IPS-20b (cell line): ENCODE measurements around the gene HPCAL1.

ENCODE experiments used
- H3K27ac ChIP-seq: one replicate; pipeline ENCODE4 v1.5.1; 2013; ENCODE audit warnings: low read length
- H3K27me3 ChIP-seq: 2 replicates; pipeline ENCODE4 v1.6.1; 2013; ENCODE audit warnings: mild to moderate bottlenecking, low read length, inconsistent platforms; ENCODE audit not compliant: insufficient read depth
- H3K36me3 ChIP-seq: 2 replicates; pipeline ENCODE4 v1.6.1; 2013; ENCODE audit warnings: low read depth, mild to moderate bottlenecking, inconsistent platforms, low read length, moderate library complexity; ENCODE audit not compliant: insufficient read depth
- H3K4me1 ChIP-seq: 2 replicates; pipeline ENCODE4 v1.6.1; 2013; ENCODE audit warnings: mild to moderate bottlenecking, control low read depth, inconsistent platforms, low read length, moderate library complexity; ENCODE audit not compliant: insufficient read depth
- H3K4me3 ChIP-seq: 2 replicates; pipeline ENCODE4 v1.5.1; 2013; ENCODE audit warnings: mild to moderate bottlenecking, low read length, inconsistent platforms
- H3K9ac ChIP-seq: 2 replicates; pipeline ENCODE4 v1.6.1; 2013; ENCODE audit warnings: low read depth, mild to moderate bottlenecking, inconsistent platforms, low read length, moderate library complexity
- H3K9me3 ChIP-seq: 2 replicates; pipeline ENCODE4 v1.6.1; 2013; ENCODE audit warnings: mild to moderate bottlenecking, low read depth, low read length, inconsistent platforms; ENCODE audit not compliant: insufficient read depth

The HPCAL1 gene

DNA sequence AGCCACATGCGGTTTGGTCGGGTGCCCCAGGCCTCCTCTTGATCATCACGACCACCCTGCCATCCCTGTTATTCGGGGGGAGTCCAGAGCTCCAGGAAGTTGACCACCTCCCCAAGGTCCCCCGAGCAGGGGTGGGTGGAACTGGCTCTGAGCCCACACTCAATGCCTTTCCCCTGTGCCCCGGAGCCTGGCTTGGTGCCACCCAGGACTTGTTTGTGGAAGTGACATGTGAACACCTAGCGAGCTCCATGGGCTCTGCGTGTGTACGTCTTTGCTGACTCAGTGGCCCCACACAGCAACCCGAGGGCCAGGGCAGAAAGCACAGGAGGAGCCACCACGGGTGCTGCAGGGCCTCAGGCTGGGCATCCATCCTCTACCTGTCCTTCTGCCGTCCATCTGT lies 112.9 kb downstream of the HPCAL1 start:
- no peaks in the 10 kb centered on the region; the same call in 1 of the 2 replicates for H3K9me3 ChIP-seq
- H3K9ac ChIP-seq: no peak overlapping the region
- H3K4me1 ChIP-seq: no peaks in the 10 kb centered on the region
- no peaks in the 10 kb centered on the region for H3K36me3 ChIP-seq
- no peak overlapping the region for H3K4me3 ChIP-seq
- H3K27me3 ChIP-seq: no peaks in the 10 kb centered on the region
- H3K27ac ChIP-seq: no peak overlapping the region

DNA sequence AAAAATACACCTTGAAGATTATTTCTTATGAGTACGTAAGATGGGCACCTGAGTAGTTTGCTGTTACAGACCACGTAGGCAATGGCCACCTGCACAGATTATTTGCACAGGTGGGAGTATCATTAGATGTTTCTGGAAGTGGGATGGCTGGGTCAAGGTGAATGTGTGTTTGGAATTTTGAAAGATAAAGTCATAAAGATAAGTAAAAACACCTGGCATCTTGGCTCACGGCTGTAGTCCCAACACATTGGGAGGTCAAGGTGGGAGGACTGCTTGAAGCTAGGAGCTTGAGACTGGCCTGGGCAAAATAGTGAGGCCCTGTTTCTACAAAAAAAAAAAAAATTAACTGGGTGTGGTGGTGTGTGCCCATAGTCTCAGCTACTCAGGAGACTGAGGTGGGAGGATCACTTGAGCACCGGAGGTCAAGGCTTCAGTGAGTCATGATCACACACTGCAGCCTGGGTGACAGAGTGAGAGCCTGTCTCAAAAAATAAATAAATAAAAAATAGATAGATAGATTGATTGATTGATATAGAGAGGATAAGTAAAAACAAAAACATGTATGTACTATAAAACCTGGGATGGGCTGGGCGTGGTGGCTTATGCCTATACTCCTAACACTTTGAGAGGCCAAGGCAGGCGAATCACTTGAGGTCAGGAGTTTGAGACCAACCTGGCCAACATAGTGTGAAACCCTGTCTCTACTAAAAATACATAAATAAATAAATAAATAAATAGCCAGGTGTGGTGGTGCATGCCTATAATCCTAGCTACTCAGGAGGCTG lies 115.0 kb downstream of the HPCAL1 start:
- Histone ChIP-seq H3K36me3 (no peaks in the 10 kb centered on the region), H3K9ac (no peak overlapping the region), H3K27me3 (no peaks in the 10 kb centered on the region), H3K9me3 (no peaks in the 10 kb centered on the region), H3K4me1 (no peaks in the 10 kb centered on the region), H3K27ac (no peak overlapping the region), H3K4me3 (no peak overlapping the region)

DNA sequence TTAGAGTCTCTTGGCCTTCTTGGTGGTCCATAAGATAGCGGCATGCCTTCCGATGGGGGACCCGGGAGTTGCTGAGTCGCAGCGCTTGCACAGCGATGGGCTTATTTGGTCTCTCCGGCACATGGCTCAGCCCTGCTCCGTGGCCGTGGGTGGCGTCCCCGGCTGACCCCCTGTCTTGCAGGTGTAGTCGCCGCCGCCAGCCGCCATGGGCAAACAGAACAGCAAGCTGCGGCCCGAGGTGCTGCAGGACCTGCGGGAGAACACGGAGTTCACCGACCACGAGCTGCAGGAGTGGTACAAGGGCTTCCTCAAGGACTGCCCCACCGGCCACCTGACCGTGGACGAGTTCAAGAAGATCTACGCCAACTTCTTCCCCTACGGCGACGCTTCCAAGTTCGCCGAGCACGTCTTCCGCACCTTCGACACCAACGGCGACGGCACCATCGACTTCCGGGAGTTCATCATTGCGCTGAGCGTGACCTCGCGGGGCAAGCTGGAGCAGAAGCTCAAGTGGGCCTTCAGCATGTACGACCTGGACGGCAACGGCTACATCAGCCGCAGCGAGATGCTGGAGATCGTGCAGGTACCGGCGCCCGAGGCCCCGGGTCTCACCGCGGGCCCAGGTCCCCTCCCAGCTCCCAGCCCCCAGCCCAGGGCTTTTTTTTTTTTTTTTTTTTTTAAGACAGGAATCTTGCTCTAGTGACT lies 117.0 kb downstream of the HPCAL1 start:
- H3K4me1 ChIP-seq: no peaks in the 10 kb centered on the region
- H3K36me3 ChIP-seq: no peaks in the 10 kb centered on the region
- H3K9ac ChIP-seq: no peak overlapping the region
- H3K27ac ChIP-seq: no peak overlapping the region
- H3K27me3 ChIP-seq: no peaks in the 10 kb centered on the region
- no peaks in the 10 kb centered on the region for H3K9me3 ChIP-seq
- no peak overlapping the region for H3K4me3 ChIP-seq

DNA sequence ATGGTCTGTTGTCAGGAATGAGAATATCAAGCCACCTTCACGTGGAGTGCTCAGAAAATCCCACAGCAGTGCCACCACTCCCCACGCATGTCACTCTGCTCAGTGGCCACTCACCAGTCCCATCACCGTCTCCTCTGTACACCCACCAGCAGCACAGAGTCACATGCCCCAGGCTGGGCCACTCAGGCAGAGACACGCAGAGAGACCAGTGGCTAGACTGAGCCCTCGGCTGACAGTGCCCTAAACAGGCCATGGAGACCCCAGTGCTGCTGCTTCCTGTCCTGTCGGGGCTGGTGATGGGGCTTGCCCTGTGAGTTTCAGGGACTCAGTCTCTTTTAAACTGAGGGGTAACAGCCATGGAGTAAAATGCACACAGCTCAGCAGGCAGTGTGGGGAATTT lies 119.5 kb downstream of the HPCAL1 start:
- Histone ChIP-seq H3K36me3 (no peaks in the 10 kb centered on the region), H3K27ac (no peak overlapping the region), H3K4me1 (no peaks in the 10 kb centered on the region), H3K9ac (no peak overlapping the region), H3K9me3 (no peaks in the 10 kb centered on the region), H3K27me3 (no peaks in the 10 kb centered on the region), H3K4me3 (no peak overlapping the region)

DNA sequence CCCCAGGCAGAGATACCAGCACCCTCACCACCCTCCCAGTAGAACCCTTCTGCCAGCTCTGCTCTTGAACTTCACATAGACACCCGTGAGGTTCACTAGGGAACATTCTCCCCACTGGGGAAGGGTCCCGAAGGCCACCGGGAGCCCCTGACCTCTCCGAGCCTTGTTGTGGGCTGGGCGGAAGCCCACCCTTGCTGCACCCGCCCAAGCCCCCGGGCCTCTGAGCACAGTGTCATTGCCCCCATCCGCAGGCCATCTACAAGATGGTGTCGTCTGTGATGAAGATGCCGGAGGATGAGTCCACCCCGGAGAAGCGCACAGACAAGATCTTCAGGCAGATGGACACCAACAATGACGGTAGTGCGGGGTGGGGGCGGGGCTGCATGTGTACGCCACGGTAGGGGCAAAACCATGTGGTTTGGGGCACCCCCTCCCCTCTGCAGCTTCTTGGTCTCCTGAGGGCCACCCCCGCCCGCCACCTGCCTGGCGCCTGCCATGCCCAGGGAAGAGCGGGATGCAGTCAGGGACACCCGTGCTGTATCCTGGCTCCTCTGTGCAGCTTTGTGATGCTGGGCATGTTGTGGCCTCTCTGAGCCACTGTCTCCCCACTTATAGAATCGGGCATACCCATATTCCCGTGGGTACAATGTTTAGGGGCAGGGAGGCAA lies 120.2 kb downstream of the HPCAL1 start:
- no peaks in the 10 kb centered on the region for H3K36me3 ChIP-seq
- H3K4me3 ChIP-seq: no peak overlapping the region
- H3K9ac ChIP-seq: no peak overlapping the region
- H3K27me3 ChIP-seq: no peaks in the 10 kb centered on the region
- H3K9me3 ChIP-seq: no peaks in the 10 kb centered on the region
- no peaks in the 10 kb centered on the region for H3K4me1 ChIP-seq
- no peak overlapping the region for H3K27ac ChIP-seq

DNA sequence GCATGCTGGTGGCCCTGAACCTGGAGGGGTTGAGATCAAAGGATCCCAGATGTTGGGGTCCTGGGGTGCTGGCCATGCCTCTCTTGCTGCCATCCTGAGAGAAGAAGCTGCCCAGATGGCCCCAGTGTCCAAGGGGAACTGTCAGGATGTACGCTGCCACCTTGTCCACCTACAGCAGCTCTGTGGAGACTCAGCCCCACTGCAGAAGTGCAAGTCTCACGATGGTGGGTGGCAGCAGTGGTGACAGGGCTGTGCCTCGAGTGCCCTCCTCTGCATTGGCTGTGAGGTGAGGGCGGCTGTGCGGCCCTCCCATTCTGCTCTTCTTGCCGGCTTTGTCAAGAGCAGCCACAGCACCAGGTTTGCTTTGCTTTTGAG lies 120.7 kb downstream of the HPCAL1 start:
- Histone ChIP-seq H3K9ac (no peak overlapping the region), H3K9me3 (no peaks in the 10 kb centered on the region), H3K36me3 (no peaks in the 10 kb centered on the region), H3K4me1 (no peaks in the 10 kb centered on the region), H3K4me3 (no peak overlapping the region), H3K27ac (no peak overlapping the region), H3K27me3 (no peaks in the 10 kb centered on the region)

DNA sequence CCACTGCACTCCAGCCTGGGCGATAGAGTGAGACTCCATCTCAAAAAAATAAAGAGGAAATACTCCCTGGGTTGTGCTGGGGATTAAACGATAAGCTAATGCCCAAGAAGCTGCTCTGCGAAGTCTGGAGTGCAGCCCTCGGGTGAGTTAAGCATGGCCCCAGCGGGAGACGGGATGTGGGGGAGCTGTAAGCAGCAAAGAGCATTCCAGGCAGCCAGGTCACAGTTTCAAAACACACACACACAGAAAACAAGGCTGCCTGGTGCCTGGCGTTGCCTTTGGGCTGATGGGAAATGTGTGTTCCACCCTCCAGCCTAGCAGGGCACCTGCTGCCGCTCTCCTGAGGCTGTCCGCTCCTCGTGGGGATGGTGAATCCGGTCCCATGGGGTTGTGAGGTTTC lies 121.3 kb downstream of the HPCAL1 start:
- no peak overlapping the region for H3K4me3 ChIP-seq
- no peaks in the 10 kb centered on the region for H3K4me1 ChIP-seq
- H3K27me3 ChIP-seq: no peaks in the 10 kb centered on the region
- no peak overlapping the region for H3K9ac ChIP-seq
- H3K27ac ChIP-seq: no peak overlapping the region
- no peaks in the 10 kb centered on the region for H3K9me3 ChIP-seq
- no peaks in the 10 kb centered on the region for H3K36me3 ChIP-seq

DNA sequence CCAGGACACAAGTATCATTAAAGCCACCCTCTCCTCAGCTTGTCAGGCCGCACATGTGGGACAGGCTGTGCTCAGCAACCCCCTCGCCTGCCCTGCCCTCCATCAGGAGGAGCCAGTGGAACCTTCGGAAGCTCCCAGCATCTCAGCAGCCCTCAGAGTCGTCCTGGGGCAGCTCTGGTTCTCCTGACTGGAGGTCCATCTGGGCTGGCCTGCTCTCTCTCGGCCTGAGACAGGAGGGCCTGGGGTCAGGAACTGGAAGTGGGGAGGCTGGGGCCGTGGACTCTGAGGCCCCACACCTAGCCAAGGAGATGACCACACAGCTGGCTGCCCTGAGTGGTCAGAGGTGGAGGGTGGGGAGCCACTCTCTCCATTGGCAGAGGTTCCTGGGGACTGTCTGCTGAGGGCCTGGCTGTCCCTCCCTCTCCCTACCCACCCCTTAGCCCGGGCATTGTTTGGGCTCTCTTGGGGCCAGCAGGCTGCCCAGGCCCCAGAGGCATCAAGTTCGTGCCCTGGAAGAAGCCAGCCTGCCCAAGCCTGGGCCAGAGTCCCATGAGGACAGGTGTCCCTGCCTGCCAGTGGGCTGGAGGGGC lies 122.3 kb downstream of the HPCAL1 start:
- Histone ChIP-seq H3K27me3 (no peaks in the 10 kb centered on the region), H3K9ac (no peak overlapping the region), H3K36me3 (no peaks in the 10 kb centered on the region), H3K4me1 (no peaks in the 10 kb centered on the region), H3K9me3 (no peaks in the 10 kb centered on the region), H3K27ac (no peak overlapping the region), H3K4me3 (no peak overlapping the region)

DNA sequence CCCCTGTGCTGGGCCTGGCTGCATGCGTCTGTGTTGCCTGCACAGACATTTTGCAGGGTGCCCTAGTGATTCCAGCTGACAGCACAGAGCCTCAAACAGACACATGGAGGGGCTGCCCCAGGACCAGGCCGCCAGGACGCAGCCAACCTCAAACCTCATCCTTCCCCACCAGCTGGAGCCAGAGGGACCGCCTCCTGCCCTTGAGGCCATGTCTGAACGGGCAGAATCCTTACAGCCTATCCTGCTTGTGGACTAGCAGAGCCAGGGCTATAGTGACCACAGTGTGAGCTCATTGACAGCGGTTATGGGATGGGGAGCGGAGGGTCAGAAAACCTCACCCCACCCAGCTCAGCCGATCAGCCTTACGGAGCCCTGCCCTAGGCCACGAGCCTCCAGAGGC lies 123.0 kb downstream of the HPCAL1 start:
- Histone ChIP-seq H3K27me3 (no peaks in the 10 kb centered on the region), H3K9me3 (no peaks in the 10 kb centered on the region), H3K4me3 (no peak overlapping the region), H3K36me3 (no peaks in the 10 kb centered on the region), H3K27ac (no peak overlapping the region), H3K4me1 (no peaks in the 10 kb centered on the region), H3K9ac (no peak overlapping the region)

DNA sequence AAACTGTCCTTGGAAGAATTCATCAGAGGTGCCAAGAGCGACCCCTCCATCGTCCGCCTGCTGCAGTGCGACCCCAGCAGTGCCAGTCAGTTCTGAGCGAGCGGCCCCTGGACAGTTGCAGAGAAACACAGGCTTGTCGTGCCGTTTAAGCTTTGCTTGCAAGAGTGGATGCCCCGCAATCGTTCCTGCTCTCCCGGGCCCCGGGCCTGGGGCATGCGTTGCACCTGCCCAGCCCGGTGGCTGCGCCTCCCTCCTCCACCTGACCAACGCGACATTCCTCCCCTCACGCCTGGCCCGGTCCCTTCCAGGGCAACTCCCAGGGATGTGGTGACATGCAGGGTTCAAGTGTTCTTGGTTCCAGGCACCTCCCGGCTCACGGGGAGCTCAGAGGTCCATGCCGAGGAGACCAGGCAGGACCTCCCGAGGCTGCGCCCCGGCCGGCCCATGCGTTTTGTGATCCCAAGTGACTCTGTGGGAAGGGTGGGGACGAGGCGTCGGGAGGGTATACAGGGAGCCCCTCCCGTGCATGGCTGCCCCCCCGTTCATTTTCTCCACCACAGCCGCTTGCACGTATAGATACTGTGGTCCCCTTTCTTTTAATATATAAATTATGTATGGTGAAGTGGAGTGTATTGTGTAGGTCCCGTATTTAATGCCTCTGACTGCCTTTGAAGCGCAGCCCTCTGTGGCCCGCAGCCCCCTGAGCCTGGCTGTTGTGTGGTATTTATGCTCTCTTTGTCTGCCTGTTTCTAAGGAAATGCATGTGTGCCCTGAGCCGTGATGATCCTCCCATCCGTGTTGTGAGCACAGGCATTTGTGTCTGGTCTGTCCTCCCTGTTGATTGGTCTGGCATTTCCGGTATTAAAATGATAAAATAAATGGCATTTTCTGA lies 124.3 kb downstream of the HPCAL1 start:
- H3K27ac ChIP-seq: no peak overlapping the region
- no peaks in the 10 kb centered on the region for H3K36me3 ChIP-seq
- H3K27me3 ChIP-seq: no peaks in the 10 kb centered on the region
- no peak overlapping the region; the same call in 1 of the 2 replicates for H3K9ac ChIP-seq
- no peaks in the 10 kb centered on the region for H3K4me1 ChIP-seq
- no peak overlapping the region for H3K4me3 ChIP-seq
- H3K9me3 ChIP-seq: no peaks in the 10 kb centered on the region

DNA sequence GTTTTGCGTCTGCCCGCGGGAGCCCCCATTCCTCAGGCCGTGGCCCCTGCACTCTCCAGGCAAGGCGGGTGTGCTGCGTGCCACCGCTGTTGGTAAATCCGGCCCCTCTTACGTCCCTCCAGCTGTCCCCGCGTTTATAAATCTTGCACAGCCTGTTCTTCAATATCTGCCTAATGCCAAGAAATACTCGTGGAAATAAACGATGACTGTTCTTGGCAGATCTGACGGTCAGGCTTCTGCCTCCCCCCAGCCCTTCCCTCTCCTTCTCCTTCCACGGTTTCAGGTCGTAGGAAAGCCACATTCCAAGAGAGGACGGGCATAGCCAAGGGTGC lies 124.9 kb downstream of the HPCAL1 start:
- no peaks in the 10 kb centered on the region for H3K36me3 ChIP-seq
- no peaks in the 10 kb centered on the region for H3K4me1 ChIP-seq
- no peak overlapping the region for H3K4me3 ChIP-seq
- H3K9me3 ChIP-seq: no peaks in the 10 kb centered on the region
- no peaks in the 10 kb centered on the region for H3K27me3 ChIP-seq
- H3K27ac ChIP-seq: no peak overlapping the region
- H3K9ac ChIP-seq: no peak overlapping the region
